ENCODE data around the gene TMEM89. TPM values are rescaled to one million over a fixed set of nuclear protein-coding genes. Genes with fewer than 3 reads are reported as not detected.

TMEM89 gene
- total and polyA plus RNA-seq, 8 donors = 0.62 TPM; not detected in 7

DNA sequence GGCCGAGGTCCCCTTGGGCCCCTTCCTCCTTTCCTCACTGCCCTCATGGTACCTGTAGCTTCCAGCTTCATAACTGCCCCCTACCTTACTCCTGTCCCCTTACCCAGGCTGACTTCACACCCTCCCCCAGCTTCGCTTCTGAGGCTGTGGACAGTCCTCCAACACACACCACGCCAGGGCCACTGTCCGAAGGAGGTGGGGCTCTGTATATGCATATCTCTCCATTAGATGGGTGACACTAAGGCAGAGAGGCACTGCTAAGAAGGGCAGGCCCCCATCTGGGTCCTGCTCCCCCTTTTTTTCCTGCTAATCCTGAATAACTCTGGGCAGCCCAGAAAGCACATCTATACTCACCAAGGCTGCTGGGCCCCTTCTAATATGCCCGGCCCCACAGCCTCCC is 25.4 kb downstream of the TMEM89 start:
- no peak for TF ChIP-seq EP300 (IDR thresholded peaks at IDR 0.05)
- no peak for TF ChIP-seq POLR2A (IDR thresholded peaks at IDR 0.05)
- no peak for TF ChIP-seq POLR2AphosphoS5 (IDR thresholded peaks at IDR 0.05)
- TF ChIP-seq, protein P1, sequence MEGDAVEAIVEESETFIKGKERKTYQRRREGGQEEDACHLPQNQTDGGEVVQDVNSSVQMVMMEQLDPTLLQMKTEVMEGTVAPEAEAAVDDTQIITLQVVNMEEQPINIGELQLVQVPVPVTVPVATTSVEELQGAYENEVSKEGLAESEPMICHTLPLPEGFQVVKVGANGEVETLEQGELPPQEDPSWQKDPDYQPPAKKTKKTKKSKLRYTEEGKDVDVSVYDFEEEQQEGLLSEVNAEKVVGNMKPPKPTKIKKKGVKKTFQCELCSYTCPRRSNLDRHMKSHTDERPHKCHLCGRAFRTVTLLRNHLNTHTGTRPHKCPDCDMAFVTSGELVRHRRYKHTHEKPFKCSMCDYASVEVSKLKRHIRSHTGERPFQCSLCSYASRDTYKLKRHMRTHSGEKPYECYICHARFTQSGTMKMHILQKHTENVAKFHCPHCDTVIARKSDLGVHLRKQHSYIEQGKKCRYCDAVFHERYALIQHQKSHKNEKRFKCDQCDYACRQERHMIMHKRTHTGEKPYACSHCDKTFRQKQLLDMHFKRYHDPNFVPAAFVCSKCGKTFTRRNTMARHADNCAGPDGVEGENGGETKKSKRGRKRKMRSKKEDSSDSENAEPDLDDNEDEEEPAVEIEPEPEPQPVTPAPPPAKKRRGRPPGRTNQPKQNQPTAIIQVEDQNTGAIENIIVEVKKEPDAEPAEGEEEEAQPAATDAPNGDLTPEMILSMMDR (IDR thresholded peaks at IDR 0.05) = no peak
- Histone ChIP-seq H3K4me3 (no peak overlapping the region), H3K9me3 (no peaks in the 10 kb centered on the region), H3K27ac (peak overlapping the region in 3 of 5 donors; percentile 82 to 84 (median 83)), H3K27me3 (peaks cover 0 to 36% (median 4%) of the 10 kb centered on the region in 3 donors), H3K36me3 (peaks cover 30 to 50% (median 40%) of the 10 kb centered on the region in 4 donors), H3K4me1 (peaks cover 29 to 46% (median 38%) of the 10 kb centered on the region in 4 donors)
- WGBS, 5 donors = 44 to 75% (median 58%) methylated on average over 5 of the region's 5 CpGs
- intact Hi-C loops (cut with DNase I; ENCODE audit: low total_unique reads) = no loop called here
- DNase-seq = no peak

DNA sequence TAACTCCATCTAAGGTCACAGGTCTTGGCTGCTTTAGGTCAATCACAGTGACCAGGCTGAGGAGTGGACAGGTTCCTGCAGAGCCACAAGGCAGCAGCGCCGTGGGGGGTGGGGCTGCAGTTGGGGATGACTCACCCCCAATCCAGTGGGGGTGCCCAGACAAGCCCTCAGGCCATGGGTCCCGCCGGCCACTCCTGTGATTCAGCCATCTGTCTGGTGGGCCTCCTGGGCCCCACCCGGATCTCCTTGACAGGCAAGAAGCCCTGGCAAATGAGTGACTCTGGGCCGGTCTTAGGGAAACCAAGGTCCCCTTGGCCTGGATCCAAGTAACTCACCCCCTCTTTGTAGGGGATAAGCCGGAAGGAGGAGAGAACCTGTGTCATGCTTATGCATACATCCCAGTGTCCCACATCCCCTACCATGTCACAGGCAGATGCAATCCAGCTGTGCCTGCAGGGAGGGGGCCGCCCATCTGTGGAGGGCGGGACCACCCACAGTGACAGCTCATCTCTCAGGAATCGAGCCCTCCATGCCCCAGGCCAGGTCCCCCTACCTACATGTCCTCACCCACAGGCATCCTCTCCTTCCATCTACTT is 25.9 kb downstream of the TMEM89 start:
- peak; percentile 34 to 60 for DNase-seq

DNA sequence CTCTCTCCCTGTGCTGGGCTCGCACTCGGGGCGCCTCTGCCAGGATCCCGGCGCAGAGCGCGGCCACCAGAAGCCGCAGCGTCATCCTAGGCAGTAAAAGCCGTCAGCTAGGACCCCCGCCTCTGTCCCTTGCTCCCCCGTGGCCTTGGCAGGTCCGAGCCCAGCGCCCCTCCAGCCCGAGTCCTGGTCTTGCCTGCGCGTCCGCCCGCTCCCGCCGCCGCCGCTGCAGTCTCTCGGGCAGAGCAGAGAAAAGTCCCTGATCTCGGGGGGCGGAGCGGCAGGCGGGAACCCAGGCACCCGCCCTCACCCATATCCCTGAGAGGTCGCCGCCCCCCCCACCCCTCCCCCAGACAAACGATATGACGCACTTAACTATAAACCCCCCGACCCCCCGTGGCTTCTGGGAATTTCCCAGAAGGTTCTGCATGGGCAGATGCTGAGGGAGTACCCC is 26.5 kb downstream of the TMEM89 start, which contains the start of gene COL7A1:
Gene COL7A1 (minus strand): TSS at position 255 of the 451 bp plus-strand sequence. CDS start 170 bp downstream, at position 85.
- H3K27ac ChIP-seq = peak within 1 kb of the TSS in 3 of 5 donors; percentile 82 to 84 (median 83)
- H3K4me1 ChIP-seq = peaks cover 29 to 46% (median 38%) of the 10 kb centered on the region in 4 donors
- peak in 1 of 2 donors; percentile 56 for DNase-seq
- peaks cover 20 to 39% (median 30%) of the 10 kb centered on the region in 4 donors for H3K36me3 ChIP-seq
- intact Hi-C loops (cut with DNase I; ENCODE audit: low total_unique reads) = no loop called here
- WGBS, 5 donors = 1 to 6% (median 5%) methylated on average over 15 to 35 of the region's 35 CpGs
- peak within 1 kb of the TSS; percentile 34 to 40 (median 36) for H3K4me3 ChIP-seq
- no peak for TF ChIP-seq POLR2A (IDR thresholded peaks at IDR 0.05)
- no peak for TF ChIP-seq POLR2AphosphoS5 (IDR thresholded peaks at IDR 0.05)
- TF ChIP-seq EP300 (IDR thresholded peaks at IDR 0.05) = no peak
- TF ChIP-seq, protein P1 (IDR thresholded peaks at IDR 0.05) = no peak
- no peaks in the 10 kb centered on the region for H3K9me3 ChIP-seq
- H3K27me3 ChIP-seq = peaks cover 0 to 36% (median 4%) of the 10 kb centered on the region in 3 donors

More for the DNA sequence above, 25.9 kb downstream of the TMEM89 start:
- Histone ChIP-seq H3K36me3 (peaks cover 25 to 44% (median 35%) of the 10 kb centered on the region in 4 donors), H3K27ac (peak overlapping the region in 3 of 5 donors; percentile 82 to 84 (median 83)), H3K9me3 (no peaks in the 10 kb centered on the region), H3K4me3 (peak overlapping the region in 3 of 4 donors; percentile 34 to 40 (median 36)), H3K27me3 (peaks cover 0 to 36% (median 4%) of the 10 kb centered on the region in 3 donors), H3K4me1 (peaks cover 29 to 46% (median 38%) of the 10 kb centered on the region in 4 donors)
- intact Hi-C loops (cut with DNase I; ENCODE audit: low total_unique reads) = no loop called here
- 13 to 29% (median 21%) methylated on average over 9 to 10 of the region's 10 CpGs for WGBS, 5 donors
- TF ChIP-seq, protein P1 (IDR thresholded peaks at IDR 0.05) = no peak
- TF ChIP-seq POLR2AphosphoS5 (IDR thresholded peaks at IDR 0.05) = peak in 1 of 3 donors; percentile 3

DNA sequence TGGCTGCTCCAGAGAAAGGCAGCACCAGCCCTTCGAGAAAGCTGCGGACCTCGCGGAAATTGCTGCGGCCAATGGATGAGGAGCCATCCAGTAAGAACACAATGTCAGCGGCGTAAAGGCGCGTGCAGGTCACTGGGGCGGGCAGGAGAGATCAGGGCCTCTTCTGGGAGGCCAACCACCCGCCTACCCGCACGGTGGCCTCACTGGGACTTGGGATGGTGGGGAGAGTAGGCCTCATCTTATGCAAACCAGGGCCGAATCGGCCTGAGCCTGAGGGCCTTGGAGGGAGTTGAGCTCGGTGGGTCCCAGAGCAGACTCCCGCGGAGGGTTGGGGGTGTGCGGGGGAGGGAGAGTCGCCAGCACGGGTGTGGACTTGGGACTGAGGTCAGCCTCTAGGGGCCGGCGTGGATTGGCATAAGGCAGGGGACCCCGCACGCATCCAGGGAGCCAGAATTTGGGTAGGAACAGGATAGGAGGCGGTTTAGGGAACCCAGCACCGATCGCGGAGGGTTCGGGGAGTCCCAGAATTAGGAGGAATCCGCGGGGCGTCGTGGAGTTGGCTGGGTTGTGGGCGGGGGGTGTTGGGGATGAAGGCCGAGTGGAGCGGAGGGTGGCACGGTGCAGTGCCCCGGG is 27.0 kb downstream of the TMEM89 start:
- intact Hi-C loops (cut with DNase I; ENCODE audit: low total_unique reads) = no loop called here
- Histone ChIP-seq H3K27ac (peak overlapping the region in 2 of 5 donors; percentile 40 to 83), H3K4me3 (peak overlapping the region; percentile 34 to 40 (median 36))

More for the DNA sequence above, 27.0 kb downstream of the TMEM89 start:
- no peak for TF ChIP-seq POLR2AphosphoS5 (IDR thresholded peaks at IDR 0.05)
- TF ChIP-seq EP300 (IDR thresholded peaks at IDR 0.05) = no peak
- TF ChIP-seq, protein P1 (IDR thresholded peaks at IDR 0.05) = no peak
- TF ChIP-seq POLR2A (IDR thresholded peaks at IDR 0.05) = no peak
- Histone ChIP-seq H3K9me3 (no peaks in the 10 kb centered on the region), H3K36me3 (peaks cover 14 to 33% (median 24%) of the 10 kb centered on the region in 4 donors), H3K27me3 (peaks cover 0 to 38% (median 4%) of the 10 kb centered on the region in 3 donors), H3K4me1 (peaks cover 25 to 43% (median 35%) of the 10 kb centered on the region in 4 donors)
- peak in 1 of 2 donors; percentile 30 for DNase-seq
- WGBS, 5 donors = 19 to 39% (median 28%) methylated on average over 37 to 39 of the region's 39 CpGs
